ENCODE measurements around the gene MPP2.
A peak's percentile ranks its signal among the peaks of the same experiment; 100 is the strongest.

The MPP2 gene

GRCh38 chr17:43879723-43880419 is 27.5 kb downstream of the MPP2 start:
- Histone ChIP-seq H3K4me3 (ENCODE audit: insufficient read depth, low read length, poor library complexity, severe bottlenecking) (no peak overlapping the region), H3K9me3 (ENCODE audit: insufficient read depth, low read length) (no peaks in the 10 kb centered on the region), H3K79me2 (ENCODE audit: insufficient read depth, low read length) (no peaks in the 10 kb centered on the region), H3K9ac (ENCODE audit: low read length) (no peak overlapping the region), H3F3A (ENCODE audit: insufficient read depth) (no peaks in the 10 kb centered on the region), H3K27ac (ENCODE audit: low read depth, low read length) (no peak overlapping the region), H4K20me1 (ENCODE audit: low read depth, low read length) (no peaks in the 10 kb centered on the region), H3K4me2 (ENCODE audit: low read depth, low read length, poor library complexity, severe bottlenecking) (no peak overlapping the region), H3K36me3 (ENCODE audit: low read length) (no peaks in the 10 kb centered on the region), H2AFZ (ENCODE audit: low read depth, low read length, severe bottlenecking) (no peak overlapping the region), H3K27me3 (ENCODE audit: low read length) (no peaks in the 10 kb centered on the region), H3K9me2 (replicated peaks; ENCODE audit: insufficient read depth, low read length) (no peaks in the 10 kb centered on the region)
- no peak for TF ChIP-seq CTCF (IDR thresholded peaks at IDR 0.05; ENCODE audit: insufficient read depth, low read length, poor library complexity, severe bottlenecking)
- no peak for TF ChIP-seq EZH2phosphoT487 (conservative IDR thresholded peaks at IDR 0.05; ENCODE audit: low read length)

GRCh38 chr17:43878260-43879175 is 28.8 kb downstream of the MPP2 start:
- no peaks in the 10 kb centered on the region for H3K79me2 ChIP-seq (ENCODE audit: insufficient read depth, low read length)
- no peaks in the 10 kb centered on the region for H3K36me3 ChIP-seq (ENCODE audit: low read length)
- no peak overlapping the region for H2AFZ ChIP-seq (ENCODE audit: low read depth, low read length, severe bottlenecking)
- peak; percentile 87 for TF ChIP-seq CTCF (IDR thresholded peaks at IDR 0.05; ENCODE audit: insufficient read depth, low read length, poor library complexity, severe bottlenecking)
- TF ChIP-seq EZH2phosphoT487 (conservative IDR thresholded peaks at IDR 0.05; ENCODE audit: low read length), result no peak
- H4K20me1 ChIP-seq (ENCODE audit: low read depth, low read length), result no peaks in the 10 kb centered on the region
- H3K4me3 ChIP-seq (ENCODE audit: insufficient read depth, low read length, poor library complexity, severe bottlenecking), result no peak overlapping the region
- no peaks in the 10 kb centered on the region for H3K27me3 ChIP-seq (ENCODE audit: low read length)
- no peak overlapping the region for H3K9ac ChIP-seq (ENCODE audit: low read length)
- no peaks in the 10 kb centered on the region for H3K9me3 ChIP-seq (ENCODE audit: insufficient read depth, low read length)
- H3K9me2 ChIP-seq (replicated peaks; ENCODE audit: insufficient read depth, low read length), result no peaks in the 10 kb centered on the region
- no peak overlapping the region for H3K4me2 ChIP-seq (ENCODE audit: low read depth, low read length, poor library complexity, severe bottlenecking)
- no peaks in the 10 kb centered on the region for H3F3A ChIP-seq (ENCODE audit: insufficient read depth)
- no peak overlapping the region for H3K27ac ChIP-seq (ENCODE audit: low read depth, low read length)

GRCh38 chr17:43877451-43878155 is 29.7 kb downstream of the MPP2 start:
- no peak overlapping the region for H3K27ac ChIP-seq (ENCODE audit: low read depth, low read length)

More at GRCh38 chr17:43877451-43878155, 29.7 kb downstream of the MPP2 start:
- Histone ChIP-seq H4K20me1 (ENCODE audit: low read depth, low read length) (no peaks in the 10 kb centered on the region), H3F3A (ENCODE audit: insufficient read depth) (no peaks in the 10 kb centered on the region), H3K4me2 (ENCODE audit: low read depth, low read length, poor library complexity, severe bottlenecking) (no peak overlapping the region), H2AFZ (ENCODE audit: low read depth, low read length, severe bottlenecking) (no peak overlapping the region), H3K27me3 (ENCODE audit: low read length) (no peaks in the 10 kb centered on the region), H3K9me3 (ENCODE audit: insufficient read depth, low read length) (no peaks in the 10 kb centered on the region), H3K9me2 (replicated peaks; ENCODE audit: insufficient read depth, low read length) (no peaks in the 10 kb centered on the region), H3K4me3 (ENCODE audit: insufficient read depth, low read length, poor library complexity, severe bottlenecking) (no peak overlapping the region), H3K36me3 (ENCODE audit: low read length) (no peaks in the 10 kb centered on the region), H3K79me2 (ENCODE audit: insufficient read depth, low read length) (no peaks in the 10 kb centered on the region), H3K9ac (ENCODE audit: low read length) (no peak overlapping the region)
- no peak for TF ChIP-seq EZH2phosphoT487 (conservative IDR thresholded peaks at IDR 0.05; ENCODE audit: low read length)
- no peak for TF ChIP-seq CTCF (IDR thresholded peaks at IDR 0.05; ENCODE audit: insufficient read depth, low read length, poor library complexity, severe bottlenecking)
